ENCODE measurements around the gene YPEL5. TPM values are rescaled to one million over a fixed set of nuclear protein-coding genes. Genes with fewer than 3 reads are reported as not detected.

The YPEL5 gene
- total and polyA plus RNA-seq, 2 donors from 2014 or later = 102 to 109 TPM

DNA sequence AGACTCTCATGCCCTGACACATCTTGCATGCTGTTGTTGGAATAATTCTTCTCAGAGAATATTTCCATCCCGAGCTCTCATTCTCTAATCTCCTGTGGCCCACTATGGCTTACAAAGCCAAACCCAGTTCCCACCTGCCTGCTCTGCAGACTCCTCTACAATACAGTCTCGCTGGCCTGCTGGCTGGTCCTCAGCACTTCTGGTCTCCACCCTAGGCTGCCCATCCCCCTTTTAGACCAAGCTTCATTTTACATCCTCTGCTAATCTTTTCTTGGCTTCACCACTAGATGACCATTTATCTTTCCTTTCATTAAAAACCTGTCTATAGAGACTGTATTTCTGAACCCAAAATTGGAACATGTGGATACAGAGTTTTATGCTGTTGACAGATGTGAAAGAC, 42.5 kb upstream of the YPEL5 start:
- Histone ChIP-seq H3K9ac (ENCODE audit: low read length in 3 of 3) (no peak overlapping the region), H3K4me1 (ENCODE audit: control insufficient read depth in 2 of 3, insufficient read depth in 2 of 3, low read depth in 1 of 3, low read length in 3 of 3) (no peaks in the 10 kb centered on the region), H3K27me3 (ENCODE audit: control insufficient read depth, insufficient read depth, low read length) (no peaks in the 10 kb centered on the region), H3K27ac (ENCODE audit: low read depth in 2 of 2, low read length in 2 of 2) (no peak overlapping the region), H3K9me3 (ENCODE audit: control insufficient read depth in 2 of 3, insufficient read depth in 1 of 3, low read length in 3 of 3) (no peaks in the 10 kb centered on the region), H3K4me3 (ENCODE audit: low read length in 3 of 3) (no peak overlapping the region), H3K36me3 (ENCODE audit: control insufficient read depth in 2 of 3, insufficient read depth in 3 of 3, low read length in 3 of 3) (no peaks in the 10 kb centered on the region)
- TF ChIP-seq, protein P1, sequence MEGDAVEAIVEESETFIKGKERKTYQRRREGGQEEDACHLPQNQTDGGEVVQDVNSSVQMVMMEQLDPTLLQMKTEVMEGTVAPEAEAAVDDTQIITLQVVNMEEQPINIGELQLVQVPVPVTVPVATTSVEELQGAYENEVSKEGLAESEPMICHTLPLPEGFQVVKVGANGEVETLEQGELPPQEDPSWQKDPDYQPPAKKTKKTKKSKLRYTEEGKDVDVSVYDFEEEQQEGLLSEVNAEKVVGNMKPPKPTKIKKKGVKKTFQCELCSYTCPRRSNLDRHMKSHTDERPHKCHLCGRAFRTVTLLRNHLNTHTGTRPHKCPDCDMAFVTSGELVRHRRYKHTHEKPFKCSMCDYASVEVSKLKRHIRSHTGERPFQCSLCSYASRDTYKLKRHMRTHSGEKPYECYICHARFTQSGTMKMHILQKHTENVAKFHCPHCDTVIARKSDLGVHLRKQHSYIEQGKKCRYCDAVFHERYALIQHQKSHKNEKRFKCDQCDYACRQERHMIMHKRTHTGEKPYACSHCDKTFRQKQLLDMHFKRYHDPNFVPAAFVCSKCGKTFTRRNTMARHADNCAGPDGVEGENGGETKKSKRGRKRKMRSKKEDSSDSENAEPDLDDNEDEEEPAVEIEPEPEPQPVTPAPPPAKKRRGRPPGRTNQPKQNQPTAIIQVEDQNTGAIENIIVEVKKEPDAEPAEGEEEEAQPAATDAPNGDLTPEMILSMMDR (IDR thresholded peaks at IDR 0.05; ENCODE audit: borderline replicate concordance, extremely low read depth, insufficient read depth) = no peak
- FAIRE-seq = no peak
- no peak for DNase-seq
- intact Hi-C loops (cut with DNase I) = no loop called here

- FAIRE-seq (no peak), DNase-seq (no peak)
- TF ChIP-seq, protein P1 (IDR thresholded peaks at IDR 0.05; ENCODE audit: borderline replicate concordance, extremely low read depth, insufficient read depth) = no peak
- intact Hi-C loops (cut with DNase I) = no loop called here
- Histone ChIP-seq H3K9me3 (ENCODE audit: control insufficient read depth in 2 of 3, insufficient read depth in 1 of 3, low read length in 3 of 3) (no peaks in the 10 kb centered on the region), H3K4me3 (ENCODE audit: low read length in 3 of 3) (no peak overlapping the region), H3K27me3 (ENCODE audit: control insufficient read depth, insufficient read depth, low read length) (no peaks in the 10 kb centered on the region), H3K36me3 (ENCODE audit: control insufficient read depth in 2 of 3, insufficient read depth in 3 of 3, low read length in 3 of 3) (no peaks in the 10 kb centered on the region), H3K4me1 (ENCODE audit: control insufficient read depth in 2 of 3, insufficient read depth in 2 of 3, low read depth in 1 of 3, low read length in 3 of 3) (no peaks in the 10 kb centered on the region), H3K9ac (ENCODE audit: low read length in 3 of 3) (no peak overlapping the region), H3K27ac (ENCODE audit: low read depth in 2 of 2, low read length in 2 of 2) (no peak overlapping the region)
Measured at GRCh38 chr2:30105556-30105955, 41.3 kb upstream of the YPEL5 start.

DNA sequence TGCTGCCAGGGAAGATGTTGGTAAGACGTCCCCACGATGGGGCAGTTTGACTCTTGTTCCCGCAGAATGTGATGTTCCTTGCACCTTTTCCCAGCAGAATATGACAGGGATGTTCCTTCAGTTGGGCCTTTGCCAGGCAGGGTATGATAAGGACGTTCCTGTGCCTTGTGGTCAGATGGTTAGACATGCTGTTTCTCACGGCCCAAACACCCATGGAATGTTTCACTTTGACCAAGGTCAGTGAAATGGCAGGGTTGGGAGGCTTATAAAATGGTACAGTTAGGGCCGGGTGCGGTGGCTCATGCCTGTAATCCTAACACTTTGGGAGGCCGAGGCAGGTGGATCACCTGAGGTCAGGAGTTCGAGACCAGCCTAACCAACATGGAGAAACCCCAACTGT, 40.3 kb upstream of the YPEL5 start:
- TF ChIP-seq, protein P1 (IDR thresholded peaks at IDR 0.05; ENCODE audit: borderline replicate concordance, extremely low read depth, insufficient read depth) = no peak
- Histone ChIP-seq H3K36me3 (ENCODE audit: control insufficient read depth in 2 of 3, insufficient read depth in 3 of 3, low read length in 3 of 3) (no peaks in the 10 kb centered on the region), H3K27ac (ENCODE audit: low read depth in 2 of 2, low read length in 2 of 2) (no peak overlapping the region), H3K9ac (ENCODE audit: low read length in 3 of 3) (no peak overlapping the region), H3K27me3 (ENCODE audit: control insufficient read depth, insufficient read depth, low read length) (no peaks in the 10 kb centered on the region), H3K4me1 (ENCODE audit: control insufficient read depth in 2 of 3, insufficient read depth in 2 of 3, low read depth in 1 of 3, low read length in 3 of 3) (no peaks in the 10 kb centered on the region), H3K4me3 (ENCODE audit: low read length in 3 of 3) (no peak overlapping the region), H3K9me3 (ENCODE audit: control insufficient read depth in 2 of 3, insufficient read depth in 1 of 3, low read length in 3 of 3) (no peaks in the 10 kb centered on the region)
- FAIRE-seq = no peak
- no peak for DNase-seq
- intact Hi-C loops (cut with DNase I) = no loop called here

DNA sequence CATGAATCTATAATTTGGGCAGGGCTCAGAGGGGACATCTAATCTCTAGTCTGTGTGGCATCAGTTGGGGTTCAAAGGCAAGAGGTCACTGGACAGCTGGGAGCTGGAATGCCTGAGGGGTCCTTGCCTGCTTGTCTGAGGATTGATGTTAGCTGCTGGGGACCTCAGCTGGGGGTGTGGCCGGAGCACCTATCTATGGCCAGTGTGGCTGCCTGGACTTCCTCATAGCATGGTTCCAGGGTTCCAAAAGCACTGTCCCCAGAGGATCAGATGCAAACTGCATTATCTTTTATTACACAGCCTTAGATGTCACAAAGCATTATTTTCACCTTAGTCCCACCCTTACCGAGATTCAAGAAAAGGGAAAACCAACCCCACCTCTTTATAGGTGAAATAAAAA, 38.6 kb upstream of the YPEL5 start:
- Histone ChIP-seq H3K9ac (ENCODE audit: low read length in 3 of 3) (no peak overlapping the region), H3K27ac (ENCODE audit: low read depth in 2 of 2, low read length in 2 of 2) (no peak overlapping the region), H3K4me1 (ENCODE audit: control insufficient read depth in 2 of 3, insufficient read depth in 2 of 3, low read depth in 1 of 3, low read length in 3 of 3) (peaks cover 0 to under 1% (median 0%) of the 10 kb centered on the region in 3 donors), H3K36me3 (ENCODE audit: control insufficient read depth in 2 of 3, insufficient read depth in 3 of 3, low read length in 3 of 3) (no peaks in the 10 kb centered on the region), H3K9me3 (ENCODE audit: control insufficient read depth in 2 of 3, insufficient read depth in 1 of 3, low read length in 3 of 3) (no peaks in the 10 kb centered on the region), H3K27me3 (ENCODE audit: control insufficient read depth, insufficient read depth, low read length) (no peaks in the 10 kb centered on the region), H3K4me3 (ENCODE audit: low read length in 3 of 3) (no peak overlapping the region)
- TF ChIP-seq, protein P1 (IDR thresholded peaks at IDR 0.05; ENCODE audit: borderline replicate concordance, extremely low read depth, insufficient read depth) = no peak
- intact Hi-C loops (cut with DNase I) = no loop called here
- no peak for FAIRE-seq
- no peak for DNase-seq

Measured in kidney (tissue), 14 donors.